HG02885 (cell line): ENCODE measurements around the gene DENND10.
"Not testable (repeated sequence)": the region's sequence is repeated elsewhere in the genome, so short reads cannot be mapped to it uniquely, and the experiment has no call there.

Experiments used
- ATAC-seq: cut with Tn5 transposase; IDR thresholded peaks from one replicate; pipeline ENCODE4 v1.9.1; 2021; ENCODE audit warnings: mild to moderate bottlenecking; ENCODE audit not compliant: unreplicated experiment, poor library complexity

Gene DENND10

DNA sequence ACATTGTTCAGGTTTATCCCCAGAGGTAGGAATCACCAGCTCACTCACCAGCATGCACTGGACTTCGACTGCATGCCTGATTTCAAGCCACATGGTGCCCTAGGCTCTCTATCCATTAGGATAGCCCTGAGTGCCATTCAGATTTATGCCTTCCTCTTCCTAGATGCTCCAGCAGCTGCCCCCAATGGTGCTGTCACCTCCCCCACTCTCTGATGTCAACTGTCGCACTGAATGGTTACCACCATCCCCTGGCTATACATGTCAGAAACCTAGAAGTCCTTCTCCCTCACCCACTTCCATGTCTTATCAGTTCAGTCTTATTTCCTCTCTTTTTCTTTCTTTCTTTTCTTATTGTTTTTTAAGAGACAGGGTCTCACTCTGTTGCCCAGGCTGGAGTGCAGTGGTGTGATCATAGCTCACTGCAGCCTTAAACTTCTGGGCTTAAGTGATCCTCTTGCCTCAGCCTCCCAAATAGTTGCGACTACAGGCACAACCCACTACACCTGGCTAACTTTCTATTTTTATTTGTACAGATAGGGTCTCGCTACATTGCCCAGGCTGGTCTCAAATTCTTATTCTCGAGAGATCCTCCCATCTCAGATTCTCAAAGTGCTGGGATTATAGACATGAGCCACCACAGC lies 58.7 kb downstream of the DENND10 start:
- no peak for ATAC-seq

DNA sequence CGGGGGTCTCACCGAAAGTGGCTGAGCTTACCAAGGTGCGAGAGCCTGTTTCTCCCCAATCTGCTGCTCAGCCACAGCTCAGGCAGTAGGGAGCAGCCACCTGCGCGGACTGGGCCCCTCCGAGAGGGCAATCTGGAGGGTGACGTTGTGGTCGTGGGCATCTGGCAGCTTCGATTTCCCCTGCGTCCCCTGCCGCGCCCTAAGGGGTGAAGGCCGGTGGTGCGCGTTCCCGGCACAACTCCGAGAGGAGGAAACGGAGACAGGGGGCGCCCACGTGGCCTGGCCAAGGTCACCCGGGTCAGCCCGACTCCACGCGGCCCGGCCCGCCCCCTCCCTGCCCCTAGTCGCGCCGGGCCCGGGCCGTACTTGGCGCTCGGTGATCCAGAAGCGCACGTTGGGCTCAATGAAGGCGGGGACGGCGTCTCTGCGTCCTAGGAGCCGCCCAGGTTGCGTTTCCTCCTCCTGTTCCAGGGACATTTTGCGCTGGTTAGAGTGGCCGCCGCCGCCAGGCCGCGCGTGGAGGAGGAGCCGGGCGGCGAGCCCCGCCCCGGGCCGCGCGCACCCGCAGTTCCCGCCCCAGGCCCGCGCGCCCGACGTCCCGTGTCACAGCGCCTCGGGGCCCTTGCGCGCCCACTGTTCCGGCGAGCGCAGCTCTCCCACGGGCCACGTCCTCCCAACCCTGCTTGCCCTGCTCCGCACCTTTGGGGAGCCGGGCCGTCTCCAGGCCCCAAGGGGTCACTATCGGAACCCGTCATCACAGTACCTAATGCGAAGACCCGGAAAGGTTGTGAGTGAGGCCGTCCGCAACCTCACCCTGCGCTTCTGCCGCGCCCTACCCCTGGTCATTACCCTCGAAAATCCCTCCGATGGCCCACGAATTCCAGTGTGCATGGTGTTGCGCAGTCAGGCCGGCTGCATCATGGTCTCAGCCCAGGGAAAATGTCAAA lies 61.5 kb downstream of the DENND10 start, which contains the start of gene SFXN4:
SFXN4 (minus strand) TSS at position 544 of the 947 bp plus-strand sequence; CDS start at position 477, 67 bp downstream.
- peak; percentile 88 for ATAC-seq

DNA sequence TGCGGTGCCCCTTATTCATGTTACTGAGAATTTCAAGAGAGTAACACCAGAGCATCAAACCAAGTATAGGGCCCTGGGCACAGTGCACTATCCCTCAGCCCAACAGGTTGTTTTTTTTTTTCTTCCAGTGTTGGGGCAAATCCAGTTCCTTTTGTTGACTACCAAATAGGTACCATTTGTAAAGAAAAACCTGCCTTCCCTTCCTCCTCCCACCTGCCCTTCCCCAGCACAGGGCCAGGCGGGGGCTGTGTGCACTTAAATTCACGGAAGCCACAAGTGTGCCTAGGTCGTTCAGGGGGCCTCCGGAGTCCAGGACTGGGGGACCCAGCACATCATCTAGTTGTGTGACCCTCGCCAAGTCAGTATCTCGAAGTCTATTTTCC lies 62.2 kb downstream of the DENND10 start:
- no peak for ATAC-seq

GRCh38 chr10:119166564-119166963 lies 62.7 kb downstream of the DENND10 start:
- no peak for ATAC-seq

DNA sequence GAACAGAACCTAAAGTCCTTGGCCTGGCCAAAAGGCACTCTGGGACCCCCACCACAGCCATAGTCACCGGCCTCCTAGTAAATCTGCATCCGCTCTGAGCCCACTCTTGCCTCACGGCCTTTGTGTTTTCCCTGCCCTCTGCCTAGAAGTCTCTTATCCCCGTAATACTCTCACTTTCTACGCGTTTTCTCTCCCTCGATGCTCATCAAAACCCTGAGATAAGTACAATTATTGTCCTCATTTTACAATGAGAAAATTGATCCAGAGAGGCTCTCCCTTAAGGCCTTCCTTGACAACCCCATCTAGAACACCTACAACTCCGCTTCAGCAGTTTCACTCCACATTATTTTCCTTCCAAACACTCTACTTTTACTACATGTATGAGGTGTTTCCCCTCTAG lies 63.1 kb downstream of the DENND10 start:
- no peak for ATAC-seq

DNA sequence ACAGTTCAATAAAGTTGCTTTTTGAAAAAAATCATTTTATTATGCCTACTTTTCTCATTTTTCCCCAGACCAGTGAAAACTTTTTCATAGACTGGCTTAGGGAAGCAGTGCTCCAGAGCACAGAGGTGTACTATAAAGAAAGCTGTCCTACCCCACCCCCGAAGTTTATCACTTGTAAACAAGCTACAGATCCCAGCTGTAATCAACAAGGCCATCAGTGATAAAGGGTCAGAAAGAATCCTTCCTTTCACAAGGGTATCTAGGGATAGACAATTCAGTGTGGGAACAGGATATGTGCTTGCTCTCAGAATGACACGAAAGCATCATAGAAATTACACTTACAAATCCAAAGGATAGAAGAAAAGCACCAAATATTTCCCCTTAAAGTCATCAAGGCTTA lies 70.2 kb downstream of the DENND10 start:
- ATAC-seq: no peak

DNA sequence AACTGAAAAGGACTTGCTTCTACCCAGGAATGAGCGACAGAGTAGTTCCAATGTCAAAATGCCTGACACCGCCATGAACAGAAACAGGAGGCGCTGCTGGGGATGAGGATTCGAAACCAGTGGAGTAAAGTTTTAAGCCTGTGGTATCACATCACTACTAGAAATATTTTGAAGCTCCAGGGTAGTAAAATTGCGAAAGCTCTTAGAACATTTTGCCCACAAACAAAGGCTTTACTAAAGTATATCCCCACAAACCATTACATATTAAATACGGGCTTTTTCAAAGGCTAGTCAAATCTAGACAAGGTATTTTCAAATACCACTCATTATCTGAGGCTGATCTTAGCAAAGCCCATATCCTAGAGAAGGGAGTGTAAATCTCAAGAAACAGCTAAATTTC lies 72.3 kb downstream of the DENND10 start:
- ATAC-seq: no peak

DNA sequence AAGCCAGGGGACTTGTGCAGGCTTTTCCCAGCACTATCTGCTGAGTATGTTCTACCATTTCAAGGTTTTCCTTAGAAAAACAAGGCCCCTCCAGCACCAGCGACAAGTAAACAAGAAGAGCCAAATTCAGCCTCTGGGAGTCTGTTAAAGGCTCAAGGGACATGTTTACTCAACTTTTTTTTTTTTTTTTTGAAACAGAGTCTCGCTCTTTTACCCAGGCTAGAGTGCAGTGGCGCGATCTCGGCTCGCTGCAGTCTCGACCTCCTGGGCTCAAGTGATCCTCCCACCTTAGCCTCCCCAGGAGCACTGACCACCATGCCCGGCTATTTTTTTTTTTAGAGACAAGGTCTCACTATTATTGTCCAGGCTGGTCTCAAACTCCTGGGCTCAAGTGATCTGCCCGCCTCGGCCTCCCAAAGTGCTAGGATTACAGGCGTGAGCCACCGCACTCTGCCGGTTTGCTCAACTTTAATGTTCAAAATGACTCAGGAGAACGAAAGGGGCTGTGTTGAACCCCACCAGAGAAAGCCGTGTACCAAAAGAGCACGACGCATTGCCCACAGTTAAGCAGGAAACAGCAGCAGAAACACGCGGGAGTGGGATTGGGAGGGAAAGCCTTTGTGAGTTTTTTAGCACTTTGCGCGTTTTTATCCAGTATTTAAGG lies 73.9 kb downstream of the DENND10 start:
- ATAC-seq: peak; percentile 26

DNA sequence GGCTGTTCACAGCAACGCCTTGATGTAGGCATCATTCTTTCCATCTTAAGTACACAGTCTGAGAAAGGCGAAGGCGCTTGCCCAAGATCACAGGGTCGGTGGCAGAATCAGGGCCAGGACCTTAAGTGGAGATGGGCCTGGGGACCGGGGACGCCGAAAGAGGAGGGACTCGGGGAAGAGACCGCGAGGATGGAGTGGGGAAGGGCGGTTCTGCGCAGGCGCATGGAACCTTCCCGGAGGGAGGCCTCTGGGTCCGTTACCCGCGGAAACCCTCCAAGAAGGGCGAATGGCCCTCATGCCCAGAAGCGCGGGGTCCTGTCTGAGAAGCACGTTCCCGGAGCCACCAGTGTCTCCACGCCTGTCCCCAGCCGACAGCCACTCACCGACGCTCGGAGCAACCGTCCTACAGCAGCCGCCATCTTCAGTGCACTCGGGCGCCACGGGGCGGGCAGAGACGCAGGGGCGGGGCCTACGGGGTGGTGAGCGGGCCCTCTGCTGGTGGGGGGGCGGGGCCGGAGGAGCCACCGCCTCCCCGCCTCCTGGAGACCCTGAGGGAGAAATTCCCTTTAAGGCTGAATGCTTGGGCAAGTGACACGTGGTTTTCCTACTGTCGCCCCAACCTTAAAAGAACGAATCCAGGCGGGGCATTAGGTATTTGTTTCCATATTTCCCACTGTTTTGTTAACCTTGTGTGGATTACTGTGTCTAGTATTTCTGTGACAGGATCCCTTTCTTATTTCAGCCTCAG lies 74.6 kb downstream of the DENND10 start, which contains the start of gene PRDX3:
PRDX3 (minus strand) TSS at position 441 of the 748 bp plus-strand sequence; CDS start at position 419, 22 bp downstream.
- ATAC-seq: peak; percentile 94

DNA sequence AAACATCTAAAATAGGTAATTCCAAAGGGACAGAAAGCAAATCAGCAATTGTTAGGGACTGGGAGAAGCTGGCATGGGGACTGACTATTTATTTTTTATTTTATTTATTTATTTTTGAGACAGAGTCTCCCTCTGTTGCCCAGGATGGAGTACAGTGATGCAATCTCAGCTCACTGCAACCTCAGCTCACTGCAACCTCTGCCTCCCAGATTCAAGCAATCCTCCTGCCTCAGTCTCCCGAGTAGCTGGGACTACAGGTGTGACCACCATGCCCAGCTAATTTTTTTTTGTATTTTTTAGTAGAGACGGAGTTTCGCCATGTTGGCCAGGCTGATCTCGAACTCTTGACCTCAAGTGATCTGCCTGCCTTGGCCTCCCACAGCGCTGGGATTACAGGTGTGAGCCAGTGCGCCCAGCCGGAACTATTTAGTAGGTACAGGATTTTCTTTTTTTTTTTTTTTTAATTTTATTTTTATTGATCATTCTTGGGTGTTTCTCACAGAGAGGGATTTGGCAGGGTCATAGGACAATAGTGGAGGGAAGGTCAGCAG lies 77.0 kb downstream of the DENND10 start:
- not testable (repeated sequence) for ATAC-seq

DNA sequence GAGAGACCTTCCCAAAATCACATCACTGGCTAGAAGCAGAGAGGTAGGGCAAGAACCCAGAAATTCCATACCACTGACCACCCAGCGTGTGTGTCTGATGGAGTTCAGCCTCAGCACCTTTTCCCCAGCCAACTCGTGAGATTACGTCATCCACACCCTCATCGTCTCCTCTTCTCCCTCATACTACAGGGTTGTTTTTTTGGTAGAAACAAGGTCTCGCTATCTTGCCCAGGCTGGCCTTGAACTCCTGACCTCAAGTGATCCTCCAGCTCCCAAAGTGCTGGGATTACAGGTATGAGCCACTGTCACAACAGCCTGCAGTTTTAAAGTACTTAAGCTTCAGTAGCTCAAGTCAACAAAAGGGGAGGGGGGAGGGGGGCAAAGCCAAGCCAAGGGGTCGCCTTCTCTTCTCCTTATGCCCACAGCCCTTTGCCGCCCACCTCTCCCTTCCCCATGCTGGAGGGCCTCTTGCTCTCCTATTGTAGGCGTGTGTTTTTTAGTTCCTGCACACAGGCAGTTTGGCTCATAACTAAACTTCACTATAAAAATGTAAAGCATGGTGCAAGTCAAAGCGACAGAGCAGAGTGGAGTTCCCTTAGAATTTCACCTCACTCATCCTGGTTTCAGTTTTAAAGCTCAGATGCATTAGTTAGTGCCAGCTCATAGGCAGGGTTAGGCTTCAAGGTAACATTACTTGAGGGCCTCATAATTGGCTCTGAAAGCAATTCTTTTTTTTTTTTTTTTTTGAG lies 79.9 kb downstream of the DENND10 start:
- ATAC-seq: no peak
